Endothelial cell of umbilical vein (primary cell): ENCODE results near the gene RPS25. TPM values are rescaled to one million over a fixed set of nuclear protein-coding genes. Genes with fewer than 3 reads are reported as not detected.

ENCODE experiments used
- BruUV-seq: library from RNA; stranded (reverse); fragments of 400-500 nt; replicated peaks from 2 replicates; lab custom pipeline; 2021; lab: Mats Ljungman, UMichigan
- CTCF ChIA-PET: fragments of 300-600, 350-600 bp; sonication (Branson Sonifier 250); formaldehyde crosslinking; loops from one replicate; lab custom pipeline; 2021; ENCODE audit warnings: antibody characterized with exemption, inconsistent platforms; lab: Charles Lee
- POLR2A ChIA-PET: fragments of 300-600, 350-600 bp; sonication (Branson Sonifier 250); formaldehyde crosslinking; loops from one replicate; lab custom pipeline; 2021; ENCODE audit warnings: antibody characterized with exemption, inconsistent platforms; lab: Charles Lee
- DNase-seq: peaks from one replicate; pipeline ENCODE4 v3.0.0-alpha.2; 2011; ENCODE audit warnings: low read depth, low spot score
- FAIRE-seq: peaks from 2 replicates; lab custom pipeline; 2011; peaks lifted over from hg19 to GRCh38; lab: Jason Lieb, UNC
- H2AFZ ChIP-seq: 2 replicates; pipeline ENCODE4 v1.6.0; 2012; ENCODE audit warnings: low read depth, low read length, control low read depth, inconsistent platforms
- H3K27ac ChIP-seq: 2 replicates; pipeline ENCODE4 v1.5.1; 2011; ENCODE audit warnings: low read depth, mild to moderate bottlenecking, control low read depth, low read length, moderate library complexity; ENCODE audit not compliant: insufficient read depth
- H3K27me3 ChIP-seq, 2 experiments: 2 replicates each; pipeline versions ENCODE4 v1.6.0 to v1.6.1; 2011; ENCODE audit warnings: low read length in 2 of 2, mixed read lengths in 1 of 2; ENCODE audit not compliant: control insufficient read depth in 2 of 2, insufficient read depth in 2 of 2
- H3K36me3 ChIP-seq, 2 experiments: 2 replicates in 1 of 2; 3 replicates in 1 of 2; pipeline ENCODE4 v1.5.1; 2011; ENCODE audit warnings: low read length in 2 of 2, mild to moderate bottlenecking in 1 of 2, moderate library complexity in 1 of 2; ENCODE audit not compliant: control insufficient read depth in 2 of 2, insufficient read depth in 2 of 2; ENCODE audit errors: extremely low read depth in 1 of 2
- H3K4me1 ChIP-seq: 3 replicates; pipeline ENCODE4 v1.5.1; 2011; ENCODE audit warnings: mild to moderate bottlenecking, low read length; ENCODE audit not compliant: control insufficient read depth, insufficient read depth; ENCODE audit errors: extremely low read depth
- H3K4me2 ChIP-seq: 2 replicates; pipeline ENCODE4 v1.6.1; 2011; ENCODE audit warnings: low read length, control low read depth, mixed read lengths; ENCODE audit not compliant: insufficient read depth
- H3K4me3 ChIP-seq, 3 experiments: fragments of 200-600 bp in 1 of 3; sonication (generic), shearing (Covaris generic) in 1 of 3; replicated peaks in 1 of 3; 2 replicates each; pipeline ENCODE4 v1.5.1; 2011 to 2016; ENCODE audit warnings: control low read depth in 3 of 3, low read length in 3 of 3, mild to moderate bottlenecking in 2 of 3, inconsistent platforms in 1 of 3, low read depth in 1 of 3, moderate library complexity in 1 of 3; ENCODE audit not compliant: insufficient read depth in 1 of 3
- H3K79me2 ChIP-seq: 2 replicates; pipeline ENCODE4 v1.6.0; 2012; ENCODE audit warnings: low read length, inconsistent platforms; ENCODE audit not compliant: control insufficient read depth, insufficient read depth
- H3K9ac ChIP-seq: replicated peaks from 2 replicates; pipeline ENCODE3; 2011; ENCODE audit warnings: low read length, control low read depth; ENCODE audit not compliant: insufficient read depth; ENCODE audit errors: extremely low read depth
- H3K9me1 ChIP-seq: replicated peaks from 3 replicates; pipeline ENCODE4 v1.6.0; 2011; ENCODE audit warnings: mild to moderate bottlenecking, low read length; ENCODE audit not compliant: control insufficient read depth, insufficient read depth; ENCODE audit errors: extremely low read depth
- H3K9me3 ChIP-seq: replicated peaks from 2 replicates; pipeline ENCODE4 v1.5.1; 2012; ENCODE audit warnings: low read length, inconsistent platforms; ENCODE audit not compliant: control insufficient read depth, insufficient read depth
- H4K20me1 ChIP-seq: replicated peaks from 2 replicates; pipeline ENCODE3; 2011; ENCODE audit warnings: mild to moderate bottlenecking, low read length; ENCODE audit not compliant: control insufficient read depth, insufficient read depth; ENCODE audit errors: extremely low read depth
- EZH2 ChIP-seq: IDR thresholded peaks from 2 replicates; pipeline ENCODE4 v1.6.1; 2012; ENCODE audit warnings: borderline replicate concordance, low read depth, mild to moderate bottlenecking, moderate library complexity, low read length, inconsistent platforms; ENCODE audit not compliant: severe bottlenecking
- GATA2 ChIP-seq: IDR thresholded peaks from 2 replicates; pipeline ENCODE4 v1.7.0; 2011; ENCODE audit warnings: low read depth, mild to moderate bottlenecking, moderate library complexity, mixed read lengths, low read length; ENCODE audit not compliant: insufficient read length, insufficient read depth
- JUN ChIP-seq: IDR thresholded peaks from 2 replicates; pipeline ENCODE4 v1.6.1; 2011; ENCODE audit warnings: borderline replicate concordance, low read depth; ENCODE audit not compliant: insufficient read length, insufficient read depth
- MYC ChIP-seq: IDR thresholded peaks from one replicate; pipeline ENCODE4 v1.6.1; 2011; ENCODE audit warnings: mild to moderate bottlenecking, low read depth, low read length
- POLR2A ChIP-seq: IDR thresholded peaks from 2 replicates; pipeline ENCODE4 v1.6.1; 2012; ENCODE audit warnings: low read depth, mild to moderate bottlenecking, control low read depth, low read length
- POLR2AphosphoS5 ChIP-seq: IDR thresholded peaks from 2 replicates; pipeline ENCODE4 v1.6.1; 2012; ENCODE audit warnings: low read depth, mild to moderate bottlenecking, control low read depth, low read length, moderate library complexity; ENCODE audit not compliant: insufficient read depth
- dilution Hi-C: fragments of 300-500 bp; cut with MboI; formaldehyde crosslinking; loops from one replicate; pipeline ENCODE4 v1.15.0; 2019; ENCODE audit warnings: low sequenced_read_pairs; ENCODE audit not compliant: extremely low pct_ligation_motif_present
- intact Hi-C: fragments of 100-400 bp; cut with micrococcal nuclease; formaldehyde crosslinking; loops from one replicate; pipeline ENCODE4 v1.10.0; 2022
- polyA plus RNA-seq, 4 experiments: library from polyadenylated mRNA; depleted of rRNA in 3 of 4; stranded (reverse) in 3 of 4; unstranded in 1 of 4; fragments of >200 nt; gene quantifications; 2 replicates each; pipeline versions ENCODE4 v1.2.1 to v1.2.3, GENCODE V29; 2011 to 2012; ENCODE audit warnings: missing spikeins in 1 of 4
- total RNA-seq: library from RNA; stranded (reverse); gene quantifications from 2 replicates; pipeline ENCODE4 v1.2.3, GENCODE V29; 2021
- TF ChIP-seq, protein P1 (sequence below): IDR thresholded peaks from 2 replicates; pipeline ENCODE4 v1.6.1; 2011; ENCODE audit not compliant: insufficient read depth, insufficient read length
- TF ChIP-seq, protein P2 (sequence below), 2 donors: IDR thresholded peaks; 1 replicate in 1 of 2; 2 replicates in 1 of 2; pipeline ENCODE4 v1.5.1; 2011; ENCODE audit warnings: low read length in 2 of 2, mild to moderate bottlenecking in 2 of 2, moderate library complexity in 2 of 2, control low read depth in 1 of 2, inconsistent platforms in 1 of 2, low read depth in 1 of 2; ENCODE audit not compliant: insufficient read depth in 1 of 2; ENCODE audit errors: extremely low read depth in 1 of 2

The RPS25 gene
- total and polyA plus RNA-seq, 2 donors (not counting 3 experiments of a cell fraction or from before 2014, with no cell fraction given), result 887 to 992 TPM

DNA sequence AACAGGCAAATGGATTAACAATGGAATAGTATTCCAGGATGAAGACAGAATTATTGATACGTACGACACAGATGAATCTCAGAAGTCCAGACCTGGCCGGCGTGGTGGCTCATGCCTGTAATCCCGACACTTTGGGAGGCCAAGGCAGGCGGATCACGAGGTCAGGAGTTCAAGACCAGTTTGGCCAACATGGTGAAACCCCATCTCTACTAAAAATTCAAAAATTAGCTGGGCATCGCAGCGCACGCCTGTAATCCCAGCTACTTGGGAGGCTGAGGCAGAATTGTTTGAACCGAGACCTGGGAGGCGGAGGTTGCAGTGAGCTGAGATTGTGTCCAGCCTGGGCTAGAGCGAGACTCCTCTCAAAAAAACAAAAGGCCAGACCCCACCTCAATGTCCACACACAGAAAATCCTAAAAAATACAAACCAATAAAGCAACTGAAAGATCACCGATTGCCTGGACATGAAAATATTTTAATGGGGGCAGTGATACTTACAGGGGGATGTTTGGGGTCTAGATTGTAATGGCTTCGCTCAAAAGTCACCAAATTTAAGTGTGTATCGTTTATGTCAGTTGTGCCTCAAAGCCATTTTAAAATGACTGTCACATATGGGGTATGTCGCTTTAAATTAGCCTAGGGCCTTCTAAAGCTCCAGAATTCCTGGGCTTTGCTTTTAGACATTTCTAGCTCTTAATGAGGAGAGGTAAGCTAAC lies 3.8 kb downstream of the RPS25 start:
- intact Hi-C loops, result no loop called here
- BruUV-seq, result no TSS peak
- H3K27me3 ChIP-seq, result no peaks in the 10 kb centered on the region
- CTCF ChIA-PET, result interaction anchor here (1.0 to 1.5 kb wide), 2 partner anchors 13 to 86 kb away, joined by 3 to 4 read pairs; no protein-coding TSS in a partner anchor
- H3K4me2 ChIP-seq, result no peak overlapping the region
- H3K9me1 ChIP-seq, result no peaks in the 10 kb centered on the region
- H4K20me1 ChIP-seq, result no peaks in the 10 kb centered on the region
- DNase-seq (no peak), FAIRE-seq (no peak)
- H3K9me3 ChIP-seq, result no peaks in the 10 kb centered on the region
- H3K9ac ChIP-seq, result no peak overlapping the region
- H3K4me3 ChIP-seq, result no peak overlapping the region
- POLR2A ChIA-PET, result no interaction called here
- no peak overlapping the region for H3K27ac ChIP-seq
- peak; percentile 43 for TF ChIP-seq POLR2A
- TF ChIP-seq, protein P1, sequence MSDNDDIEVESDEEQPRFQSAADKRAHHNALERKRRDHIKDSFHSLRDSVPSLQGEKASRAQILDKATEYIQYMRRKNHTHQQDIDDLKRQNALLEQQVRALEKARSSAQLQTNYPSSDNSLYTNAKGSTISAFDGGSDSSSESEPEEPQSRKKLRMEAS, result no peak
- peaks cover 19 to 21% of the 10 kb centered on the region in 2 experiments for H3K36me3 ChIP-seq
- peaks cover 34% of the 10 kb centered on the region for H3K79me2 ChIP-seq
- peaks cover 10% of the 10 kb centered on the region for H3K4me1 ChIP-seq
- dilution Hi-C loops, result no loop called here
- no peak overlapping the region for H2AFZ ChIP-seq

DNA sequence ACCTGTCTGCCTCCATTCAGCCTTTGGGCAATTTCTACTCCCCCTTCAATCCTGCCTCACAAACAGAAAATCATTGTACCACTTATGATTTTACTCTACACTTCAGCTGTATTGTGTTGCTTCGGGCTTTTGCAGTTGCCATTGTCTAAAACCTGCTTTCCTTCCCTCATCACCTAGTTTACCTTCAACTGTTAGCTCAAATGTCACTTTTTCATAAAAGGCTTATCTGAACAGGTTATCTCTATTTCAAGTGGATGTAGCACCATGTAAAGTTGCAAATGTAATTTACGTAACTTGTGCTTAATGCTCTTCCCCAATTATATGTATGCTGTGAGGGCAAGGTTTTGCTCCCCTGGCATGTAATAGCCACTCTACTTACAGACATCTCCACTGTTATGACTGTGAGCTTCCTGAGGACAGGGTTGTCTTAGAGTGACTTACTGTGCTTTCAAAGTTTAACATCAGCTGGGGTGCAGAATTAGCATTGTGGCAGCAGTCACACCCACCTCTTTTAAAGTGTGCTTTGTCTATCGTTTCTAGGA lies 5.4 kb downstream of the RPS25 start:
- H4K20me1 ChIP-seq, result no peaks in the 10 kb centered on the region
- H2AFZ ChIP-seq, result no peak overlapping the region
- CTCF ChIA-PET, result interaction anchor here (0.6 kb wide), 1 partner anchor 261 kb away, joined by 3 read pairs; no protein-coding TSS in a partner anchor
- peaks cover 19 to 21% of the 10 kb centered on the region in 2 experiments for H3K36me3 ChIP-seq
- no TSS peak for BruUV-seq
- intact Hi-C loops, result no loop called here
- H3K27me3 ChIP-seq, result no peaks in the 10 kb centered on the region
- DNase-seq, result no peak
- no peaks in the 10 kb centered on the region for H3K9me3 ChIP-seq
- H3K4me2 ChIP-seq, result no peak overlapping the region
- no peak overlapping the region for H3K4me3 ChIP-seq
- no peak for TF ChIP-seq GATA2
- no peak for TF ChIP-seq EZH2
- TF ChIP-seq JUN, result no peak
- TF ChIP-seq, protein P2, sequence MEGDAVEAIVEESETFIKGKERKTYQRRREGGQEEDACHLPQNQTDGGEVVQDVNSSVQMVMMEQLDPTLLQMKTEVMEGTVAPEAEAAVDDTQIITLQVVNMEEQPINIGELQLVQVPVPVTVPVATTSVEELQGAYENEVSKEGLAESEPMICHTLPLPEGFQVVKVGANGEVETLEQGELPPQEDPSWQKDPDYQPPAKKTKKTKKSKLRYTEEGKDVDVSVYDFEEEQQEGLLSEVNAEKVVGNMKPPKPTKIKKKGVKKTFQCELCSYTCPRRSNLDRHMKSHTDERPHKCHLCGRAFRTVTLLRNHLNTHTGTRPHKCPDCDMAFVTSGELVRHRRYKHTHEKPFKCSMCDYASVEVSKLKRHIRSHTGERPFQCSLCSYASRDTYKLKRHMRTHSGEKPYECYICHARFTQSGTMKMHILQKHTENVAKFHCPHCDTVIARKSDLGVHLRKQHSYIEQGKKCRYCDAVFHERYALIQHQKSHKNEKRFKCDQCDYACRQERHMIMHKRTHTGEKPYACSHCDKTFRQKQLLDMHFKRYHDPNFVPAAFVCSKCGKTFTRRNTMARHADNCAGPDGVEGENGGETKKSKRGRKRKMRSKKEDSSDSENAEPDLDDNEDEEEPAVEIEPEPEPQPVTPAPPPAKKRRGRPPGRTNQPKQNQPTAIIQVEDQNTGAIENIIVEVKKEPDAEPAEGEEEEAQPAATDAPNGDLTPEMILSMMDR (IDR thresholded peaks at IDR 0.05; ENCODE audit: extremely low read depth in 1 of 2, insufficient read depth in 1 of 2, low read depth in 1 of 2, low read length in 2 of 2), result no peak
- no peak for TF ChIP-seq POLR2AphosphoS5
- no peak for TF ChIP-seq MYC
- no peak for TF ChIP-seq POLR2A
- TF ChIP-seq, protein P1, result no peak
- H3K27ac ChIP-seq, result no peak overlapping the region
- no peak for FAIRE-seq
- POLR2A ChIA-PET, result no interaction called here
- H3K9ac ChIP-seq, result no peak overlapping the region
- H3K9me1 ChIP-seq, result no peaks in the 10 kb centered on the region
- H3K79me2 ChIP-seq, result peaks cover 24% of the 10 kb centered on the region
- peaks cover 10% of the 10 kb centered on the region for H3K4me1 ChIP-seq
- dilution Hi-C loops, result no loop called here
